T follicular helper cell (primary cell): Measurements from ENCODE around the gene TMEM181.
"Not testable (repeated sequence)": the region's sequence is repeated elsewhere in the genome, so short reads cannot be mapped to it uniquely, and the experiment has no call there.

Experiments
- DNase-seq: peaks from one replicate; pipeline ENCODE4 v3.0.0-alpha.2; 2020; ENCODE audit warnings: low read depth

Gene TMEM181

GRCh38 chr6:158660333-158660754, 100.5 kb downstream of the TMEM181 start:
- DNase-seq: no peak

- no peak for DNase-seq
These were observed 101.3 kb downstream of the TMEM181 start for GRCh38 chr6:158661156-158661685.

- no peak for DNase-seq
These were observed 102.7 kb downstream of the TMEM181 start for GRCh38 chr6:158662607-158662953.

DNA sequence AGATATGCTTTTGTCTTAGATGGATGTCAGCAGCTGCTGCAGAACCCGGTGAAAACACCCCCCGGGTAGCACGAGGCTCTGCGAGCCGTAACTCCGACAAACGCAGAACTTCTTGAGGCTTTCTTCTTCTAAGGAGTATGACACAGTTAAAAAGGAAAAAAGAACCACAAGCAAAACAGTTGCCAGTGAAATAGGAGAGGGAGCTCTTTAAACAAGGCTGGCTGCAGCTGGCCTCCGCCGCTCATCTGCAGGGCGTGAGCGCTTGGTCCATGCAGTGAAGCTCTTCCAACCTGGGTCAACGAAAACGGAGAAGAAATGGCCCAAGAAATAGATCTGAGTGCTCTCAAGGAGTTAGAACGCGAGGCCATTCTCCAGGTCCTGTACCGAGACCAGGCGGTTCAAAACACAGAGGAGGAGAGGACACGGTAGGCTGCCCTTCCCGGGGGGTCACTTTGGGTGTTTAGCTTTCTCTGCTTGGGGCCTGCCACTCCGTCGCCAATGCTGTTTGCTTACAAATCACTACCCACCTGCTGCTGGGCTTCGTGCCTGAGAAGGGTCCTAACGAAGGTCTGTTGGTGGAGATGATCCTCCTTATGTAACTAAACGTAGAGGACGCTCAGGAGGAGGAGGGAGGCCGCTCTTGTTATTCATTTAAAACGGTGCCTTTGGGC, 103.2 kb downstream of the TMEM181 start:
- no peak for DNase-seq

DNA sequence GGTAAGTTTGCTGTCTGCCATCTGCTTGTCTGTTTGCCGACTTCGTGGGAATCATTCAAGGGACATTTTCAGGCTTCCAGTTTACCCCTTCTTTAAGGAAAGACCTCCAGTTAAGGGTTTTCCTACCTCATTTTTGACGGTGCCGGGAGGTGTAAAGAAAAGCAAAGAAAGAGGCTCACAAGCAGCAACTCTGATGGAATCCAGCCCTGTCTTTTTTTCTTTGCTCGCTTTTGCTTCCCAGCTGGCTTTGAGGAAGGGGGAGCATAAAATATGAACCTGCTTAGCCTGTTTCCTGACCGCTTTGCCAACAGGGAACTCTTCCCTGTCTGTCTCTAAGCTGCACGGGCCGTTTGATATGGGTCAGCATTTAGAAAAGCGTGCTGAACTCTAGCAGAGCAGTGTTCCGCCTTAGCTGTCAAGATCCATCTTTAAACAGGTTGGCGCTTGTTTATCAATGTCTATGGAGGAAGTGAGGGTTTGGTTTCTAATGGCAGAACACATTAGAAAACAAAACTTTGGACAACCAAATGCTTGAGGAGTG, 103.8 kb downstream of the TMEM181 start:
- DNase-seq: no peak

DNA sequence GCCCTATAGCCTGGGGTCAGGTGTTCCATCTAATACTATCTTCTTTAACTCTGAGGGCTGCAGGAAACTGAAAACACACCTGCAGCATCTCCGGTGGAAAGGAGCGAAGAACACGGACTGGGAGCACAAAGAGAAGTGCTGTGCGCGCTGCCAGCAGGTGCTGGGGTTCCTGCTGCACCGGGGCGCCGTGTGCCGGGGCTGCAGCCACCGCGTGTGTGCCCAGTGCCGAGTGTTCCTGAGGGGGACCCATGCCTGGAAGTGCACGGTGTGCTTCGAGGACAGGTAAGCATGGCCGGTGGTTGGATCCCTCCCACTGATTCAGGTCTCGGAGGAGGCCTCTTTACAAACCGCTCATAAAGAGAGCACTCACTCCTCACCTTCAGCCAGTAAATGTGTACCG, 105.4 kb downstream of the TMEM181 start:
- no peak for DNase-seq

DNA sequence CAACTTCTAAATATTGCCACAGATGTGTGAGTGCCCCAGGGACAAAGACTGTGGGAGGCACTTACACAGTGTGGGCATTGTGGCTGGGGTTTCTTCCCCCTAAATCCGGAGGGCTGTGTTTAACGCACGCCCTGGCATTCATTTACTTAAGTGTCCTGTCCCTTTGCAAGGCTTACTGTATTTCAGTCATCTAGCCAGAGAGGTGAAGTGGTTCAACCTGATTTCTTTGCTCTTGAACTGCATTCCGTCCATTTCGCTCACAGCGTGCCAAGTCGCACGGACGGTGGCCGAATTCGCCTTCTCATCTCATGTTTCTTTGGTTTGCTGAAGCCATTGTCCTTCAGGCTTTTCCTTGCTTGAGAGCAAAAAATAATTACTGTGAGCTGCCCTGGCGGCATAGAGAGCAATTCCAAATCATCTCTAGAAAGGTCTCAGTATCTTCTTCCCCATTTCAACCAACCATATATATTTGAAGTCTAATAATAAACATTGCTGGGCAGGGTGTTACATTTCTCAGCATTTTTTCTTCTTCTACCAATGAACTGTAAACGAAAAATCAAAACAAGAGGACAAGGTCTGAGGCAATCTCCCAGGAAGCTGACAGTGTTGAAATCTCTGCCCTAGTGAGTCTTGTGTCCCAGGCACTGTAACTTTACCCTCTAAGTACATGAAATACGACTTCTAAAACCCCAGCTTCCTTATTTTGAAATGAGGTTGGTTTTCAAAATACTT, 106.9 kb downstream of the TMEM181 start:
- no peak for DNase-seq

- DNase-seq: no peak
These were observed 107.6 kb downstream of the TMEM181 start for GRCh38 chr6:158667360-158667981.

- no peak for DNase-seq
These were observed 108.8 kb downstream of the TMEM181 start for GRCh38 chr6:158668707-158669103.

- DNase-seq: no peak
These were observed 109.5 kb downstream of the TMEM181 start for GRCh38 chr6:158669145-158670035.

DNA sequence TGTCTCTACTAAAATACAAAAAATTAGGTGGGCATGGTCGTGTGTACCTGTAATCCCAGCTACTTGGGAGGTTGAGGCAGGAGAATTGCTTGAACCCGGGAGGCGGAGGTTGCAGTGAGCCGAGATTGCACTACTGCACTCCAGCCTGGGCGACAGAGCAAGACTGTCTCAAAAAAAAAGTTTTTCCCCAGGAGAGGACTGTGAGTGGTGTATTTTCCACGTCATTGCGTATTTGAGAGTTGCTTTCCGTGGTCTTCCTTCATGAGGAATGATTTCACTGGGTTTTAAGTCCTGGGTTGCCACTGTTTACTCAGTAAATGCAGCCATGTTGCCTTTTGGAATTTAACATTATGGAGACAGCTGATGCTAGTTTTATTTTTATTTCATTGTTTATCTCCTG, 112.2 kb downstream of the TMEM181 start:
- DNase-seq: not testable (repeated sequence)

- DNase-seq: no peak
These were observed 112.8 kb downstream of the TMEM181 start for GRCh38 chr6:158672726-158673125.

DNA sequence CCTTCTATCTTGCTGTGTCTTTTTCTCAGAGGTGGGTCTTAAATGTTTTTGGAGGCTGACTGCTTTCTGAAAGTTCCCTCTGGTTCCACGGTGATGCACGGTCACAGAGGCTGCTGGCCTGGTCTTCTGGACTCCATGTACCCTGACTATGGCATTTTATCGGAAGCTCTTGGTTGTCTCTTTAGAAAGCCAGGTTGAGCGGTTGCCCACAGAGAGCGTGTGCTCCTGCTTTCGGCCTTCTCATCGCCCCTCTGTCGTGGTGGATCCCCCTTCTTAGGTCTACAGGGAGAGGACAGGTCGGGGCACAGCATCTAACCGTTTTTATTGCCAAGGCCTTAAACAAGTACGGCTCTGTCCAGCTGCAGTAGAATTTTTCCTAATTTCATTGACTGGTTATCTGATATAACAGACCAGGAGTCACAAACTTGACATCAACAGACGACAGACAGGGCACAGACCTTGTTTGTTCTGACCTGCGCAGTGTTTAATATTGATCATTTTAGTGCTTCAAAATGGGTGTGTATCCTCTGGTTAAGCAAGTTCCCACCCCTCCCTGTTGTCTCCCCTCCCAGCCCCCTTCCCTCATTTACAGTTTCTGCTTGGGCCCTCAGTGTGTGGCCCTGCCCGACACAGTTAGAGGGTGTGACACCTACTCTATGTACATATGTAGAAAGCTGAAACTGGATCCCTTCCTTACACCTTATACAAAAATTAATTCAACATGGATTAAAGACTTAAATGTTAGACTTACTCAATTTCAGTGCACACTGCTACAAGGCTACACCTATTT, 114.6 kb downstream of the TMEM181 start:
- DNase-seq: no peak

DNA sequence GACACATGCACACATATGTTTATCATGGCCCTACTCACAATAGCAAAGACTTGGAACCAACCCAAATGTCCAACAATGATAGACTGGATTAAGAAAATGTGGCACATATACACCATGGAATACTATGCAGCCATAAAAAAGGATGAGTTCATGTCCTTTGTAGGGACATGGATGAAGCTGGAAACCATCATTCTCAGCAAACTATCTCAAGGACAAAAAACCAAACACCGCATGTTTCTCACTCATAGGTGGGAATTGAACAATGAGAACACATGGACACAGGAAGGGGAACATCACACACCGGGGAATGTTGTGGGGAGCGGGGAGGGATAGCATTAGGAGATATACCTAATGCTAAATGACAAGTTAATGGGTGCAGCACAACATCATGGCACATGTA, 117.2 kb downstream of the TMEM181 start:
- not testable (repeated sequence) for DNase-seq

- DNase-seq: no peak
These were observed 118.2 kb downstream of the TMEM181 start for GRCh38 chr6:158677906-158678578.

DNA sequence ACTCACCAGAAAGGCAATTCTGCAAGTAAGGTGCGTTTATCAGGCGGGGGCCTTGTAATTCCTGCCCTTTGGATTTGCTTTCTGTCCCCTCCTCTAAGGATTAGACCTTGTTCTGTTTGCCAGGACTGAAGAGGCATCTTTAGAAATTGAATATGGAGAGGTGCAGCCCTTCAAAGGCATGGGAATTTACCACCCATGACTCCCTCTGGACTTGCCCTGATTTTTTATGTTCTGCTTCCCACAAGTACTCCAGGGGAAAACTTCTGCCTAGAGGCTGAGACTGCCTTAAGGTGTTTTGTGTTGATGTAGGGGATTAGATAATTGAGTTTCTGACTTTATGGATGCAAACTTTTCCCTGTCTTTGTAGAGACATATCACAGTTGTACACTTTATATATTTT, 120.1 kb downstream of the TMEM181 start:
- DNase-seq: no peak

DNA sequence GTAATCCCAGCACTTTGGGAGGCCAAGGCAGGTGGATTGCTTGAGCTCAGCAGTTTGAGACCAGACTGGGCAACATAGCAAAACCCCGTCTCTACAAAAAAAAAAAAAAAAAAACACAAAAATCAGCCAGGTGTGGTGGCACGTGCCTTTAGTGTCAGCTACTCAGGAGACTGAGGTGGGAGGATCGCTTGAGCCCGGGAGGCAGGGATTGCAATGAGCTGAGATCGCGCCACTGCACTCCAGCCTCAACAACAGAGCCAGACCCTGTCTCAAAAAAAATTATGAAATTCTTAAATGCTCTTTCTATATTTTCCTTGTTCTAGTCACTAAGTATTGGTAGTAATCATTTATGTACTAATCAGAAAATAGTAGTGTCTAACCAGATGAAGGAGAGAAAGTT, 120.6 kb downstream of the TMEM181 start:
- DNase-seq: no peak

DNA sequence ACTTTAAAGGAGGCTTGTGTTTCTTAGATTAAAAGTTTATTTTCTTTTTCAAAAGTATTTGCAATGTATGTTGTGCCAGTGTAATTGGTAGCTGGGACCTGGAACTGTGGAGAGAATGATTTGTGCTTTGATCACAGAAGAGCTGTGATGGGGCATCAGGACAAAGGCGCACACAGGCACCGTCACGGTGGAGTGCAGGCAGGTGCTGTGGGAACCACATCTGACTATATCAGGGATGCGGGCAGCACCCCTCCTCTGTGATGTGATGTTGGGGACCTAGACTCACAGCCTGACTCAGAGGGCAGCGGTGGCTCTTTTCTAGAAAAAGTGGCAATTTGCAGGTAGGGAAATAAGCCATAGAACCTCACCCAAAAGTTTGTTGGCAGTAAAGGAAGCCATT, 124.4 kb downstream of the TMEM181 start:
- DNase-seq: no peak

DNA sequence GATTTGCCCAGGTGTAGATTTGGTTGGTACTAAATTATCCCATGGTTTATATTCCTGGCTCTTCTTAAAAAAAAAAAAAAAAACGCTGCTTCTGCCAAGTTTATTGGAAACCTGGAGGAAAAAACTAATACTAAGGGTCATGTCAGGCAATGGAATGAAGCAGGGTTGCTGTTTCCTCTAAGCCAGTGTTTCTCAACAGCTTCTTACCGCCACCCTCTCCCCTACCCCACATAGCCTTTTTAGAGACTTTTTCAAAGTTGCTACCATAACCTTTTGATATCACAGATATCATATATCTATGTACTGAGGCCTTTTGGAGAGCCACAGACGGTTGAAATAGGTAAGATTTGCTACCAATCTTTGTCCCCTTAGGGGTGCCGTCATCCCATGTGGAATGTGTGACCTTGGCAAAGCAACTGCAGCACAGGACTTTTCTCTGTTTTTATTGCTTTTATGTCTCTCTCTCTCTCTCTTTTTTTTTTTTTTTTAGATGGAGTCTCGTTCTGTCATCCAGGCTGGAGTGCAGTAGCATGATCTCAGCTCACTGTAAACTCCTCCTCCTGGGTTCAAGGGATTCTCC, 124.9 kb downstream of the TMEM181 start:
- DNase-seq: no peak
